GM18951 (cell line): ENCODE results near the gene WDR27.
"Not testable (repeated sequence)": the region's sequence is repeated elsewhere in the genome, so short reads cannot be mapped to it uniquely, and the experiment has no call there.

Source experiments
- POLR2A ChIP-seq: IDR thresholded peaks from 4 replicates; pipeline ENCODE4 v1.6.1; 2011; ENCODE audit warnings: mild to moderate bottlenecking; ENCODE audit not compliant: insufficient read length, insufficient read depth; ENCODE audit errors: extremely low read depth
- in situ Hi-C: fragments of 300-500 bp; cut with MboI; formaldehyde crosslinking; loops from one replicate; pipeline ENCODE4 v1.12.0; 2022; ENCODE audit warnings: low sequenced_read_pairs, mixed read lengths, inconsistent platforms; ENCODE audit not compliant: unreplicated experiment

Gene WDR27

GRCh38 chr6:169489563-169490245 is 212.1 kb downstream of the WDR27 start:
- in situ Hi-C loops = no loop called here
- no peak for TF ChIP-seq POLR2A

DNA sequence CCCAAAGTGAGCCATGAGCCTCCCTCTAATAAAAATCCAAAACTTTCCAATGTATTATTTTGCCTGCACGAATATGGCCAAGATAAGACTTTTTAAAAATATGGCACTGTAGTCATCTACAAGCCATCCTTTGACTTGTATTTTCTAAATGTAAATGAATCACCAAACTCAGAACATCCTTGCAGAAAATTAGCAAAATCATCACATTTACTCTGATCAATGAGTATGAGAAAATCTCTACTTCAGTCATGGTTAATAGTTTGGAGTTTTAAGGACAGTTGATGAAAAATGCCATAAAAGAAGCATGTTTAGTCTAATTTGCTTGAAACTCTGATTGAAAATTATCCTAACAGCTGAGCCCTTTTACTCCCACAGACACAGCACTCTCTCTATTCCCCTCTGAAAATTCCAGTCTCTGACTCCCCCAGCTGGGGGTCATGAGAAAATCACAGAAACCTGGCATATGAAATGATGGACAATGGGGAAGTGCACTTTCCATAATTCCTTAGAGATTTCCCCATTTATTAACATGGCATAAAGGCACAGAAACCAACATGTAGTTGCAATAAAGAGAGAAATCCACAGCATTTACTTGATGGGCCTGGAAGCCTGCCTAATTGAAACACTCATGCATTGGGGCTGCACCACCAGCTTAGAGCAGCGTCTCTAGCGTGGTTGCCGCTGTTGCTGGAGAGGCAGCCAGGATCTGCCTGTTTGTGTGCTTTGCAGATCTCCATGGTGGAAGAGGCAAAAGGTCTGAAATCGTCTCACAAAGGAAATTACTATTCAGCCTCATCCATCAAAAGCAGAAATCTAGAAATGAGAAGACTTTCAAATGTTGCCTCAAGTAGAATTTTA is 214.0 kb downstream of the WDR27 start:
- in situ Hi-C loops = no loop called here
- no peak for TF ChIP-seq POLR2A

DNA sequence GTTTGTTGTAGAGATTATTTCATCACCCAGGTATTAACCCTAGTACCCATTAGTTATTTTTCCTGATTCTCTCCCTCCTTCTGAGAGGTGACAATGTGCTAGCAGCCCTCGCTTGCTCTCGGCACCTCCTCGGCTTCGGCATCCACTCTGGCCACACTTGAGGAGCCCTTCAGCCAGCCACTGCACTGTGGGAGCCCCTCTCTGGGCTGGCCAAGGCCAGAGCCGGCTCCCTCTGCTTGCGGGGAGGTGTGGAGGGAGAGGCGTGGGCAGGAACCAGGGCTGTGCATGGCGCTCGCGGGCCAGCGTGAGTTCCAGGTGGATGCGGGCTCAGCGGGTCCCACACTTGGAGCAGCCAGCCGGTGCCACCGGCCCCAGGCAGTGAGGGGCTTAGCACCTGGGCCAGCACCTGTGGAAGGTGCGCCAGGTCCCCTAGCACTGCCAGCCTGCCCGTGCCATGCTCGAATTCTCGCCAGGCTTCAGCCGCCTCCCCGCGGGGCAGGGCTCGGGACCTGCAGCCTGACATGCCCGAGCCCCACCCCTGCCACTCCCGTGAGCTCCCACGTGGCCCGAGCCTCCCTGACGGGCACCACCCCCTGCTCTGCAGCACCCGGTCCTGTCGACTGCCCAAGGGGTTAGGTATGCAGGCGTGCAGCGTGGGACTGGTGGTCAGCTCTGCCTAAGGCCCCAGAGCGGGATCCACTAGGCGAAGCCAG is 221.9 kb downstream of the WDR27 start:
- TF ChIP-seq POLR2A = no peak
- in situ Hi-C loops = no loop called here

DNA sequence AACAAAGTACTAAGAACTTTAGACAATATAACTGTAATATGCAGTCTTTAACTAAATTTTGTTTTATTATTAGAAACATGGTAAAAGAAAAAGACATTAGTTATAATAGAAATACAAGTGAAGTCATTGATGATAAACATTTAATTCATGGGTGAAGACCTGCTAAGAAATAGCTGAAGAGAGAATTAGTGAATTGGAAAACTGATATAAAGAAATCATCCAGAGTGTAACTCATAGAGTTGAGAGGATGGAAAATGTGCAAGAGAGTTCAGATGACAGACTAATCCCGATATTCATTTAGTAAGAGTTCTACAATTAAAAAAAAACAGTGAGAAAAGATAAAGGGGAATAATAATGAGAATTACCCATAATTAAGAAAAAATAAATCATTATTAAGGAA is 227.5 kb downstream of the WDR27 start:
- TF ChIP-seq POLR2A = no peak
- in situ Hi-C loops = no loop called here

DNA sequence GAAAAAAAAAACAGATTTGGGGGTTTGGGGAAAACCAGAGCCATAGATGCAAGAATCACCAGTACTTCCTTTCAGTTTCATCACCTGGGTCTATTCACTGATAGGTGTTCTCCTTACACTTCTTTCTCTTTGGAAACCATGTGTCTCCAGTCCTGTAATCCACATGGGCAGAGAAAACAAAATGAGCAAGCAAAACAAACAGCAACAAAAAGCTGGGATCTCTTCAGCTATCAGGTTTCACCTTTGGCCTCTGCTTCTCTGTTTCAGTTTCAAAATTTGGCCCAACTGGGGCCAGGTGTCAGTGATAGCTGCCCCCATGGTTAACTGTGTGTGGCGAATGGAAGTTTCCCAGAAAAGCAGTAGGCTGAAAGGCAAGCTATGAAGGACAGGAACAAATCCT is 228.2 kb downstream of the WDR27 start:
- no peak for TF ChIP-seq POLR2A
- in situ Hi-C loops = no loop called here

DNA sequence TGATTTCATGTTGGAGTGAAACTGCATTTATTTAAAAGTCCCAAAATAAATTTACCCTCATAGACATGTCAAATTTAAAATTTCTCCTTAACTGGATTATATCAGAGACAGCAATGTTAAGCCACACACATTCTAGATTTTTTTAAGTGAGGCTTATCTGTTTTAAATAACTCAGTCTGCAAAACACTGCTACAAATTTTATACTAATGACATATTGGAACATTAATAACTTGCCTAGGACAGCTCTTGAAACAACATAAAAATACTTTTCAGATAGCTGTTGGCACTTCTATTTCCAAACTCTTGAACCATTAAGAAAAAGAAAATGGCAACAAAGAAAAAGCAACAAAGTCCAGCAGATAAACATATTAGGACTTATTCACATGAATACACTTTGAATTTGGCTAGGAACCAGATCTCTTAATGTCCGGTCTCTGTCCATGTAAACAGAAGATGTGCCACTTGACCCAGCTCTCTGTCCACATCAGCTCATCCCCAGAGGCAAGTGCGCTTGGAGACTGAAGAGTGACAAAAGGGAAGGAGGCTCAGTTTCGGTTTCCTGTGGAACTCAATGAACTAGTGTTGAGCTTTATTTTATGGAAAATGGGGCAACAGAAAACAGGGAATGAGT is 228.9 kb downstream of the WDR27 start:
- in situ Hi-C loops = no loop called here
- no peak for TF ChIP-seq POLR2A

- in situ Hi-C loops = no loop called here
- TF ChIP-seq POLR2A = no peak
Measured at GRCh38 chr6:169470790-169471189, 231.0 kb downstream of the WDR27 start.

GRCh38 chr6:169469028-169469427 is 232.8 kb downstream of the WDR27 start:
- TF ChIP-seq POLR2A = no peak
- in situ Hi-C loops = no loop called here

GRCh38 chr6:169467755-169468154 is 234.1 kb downstream of the WDR27 start:
- in situ Hi-C loops = not testable (repeated sequence)

DNA sequence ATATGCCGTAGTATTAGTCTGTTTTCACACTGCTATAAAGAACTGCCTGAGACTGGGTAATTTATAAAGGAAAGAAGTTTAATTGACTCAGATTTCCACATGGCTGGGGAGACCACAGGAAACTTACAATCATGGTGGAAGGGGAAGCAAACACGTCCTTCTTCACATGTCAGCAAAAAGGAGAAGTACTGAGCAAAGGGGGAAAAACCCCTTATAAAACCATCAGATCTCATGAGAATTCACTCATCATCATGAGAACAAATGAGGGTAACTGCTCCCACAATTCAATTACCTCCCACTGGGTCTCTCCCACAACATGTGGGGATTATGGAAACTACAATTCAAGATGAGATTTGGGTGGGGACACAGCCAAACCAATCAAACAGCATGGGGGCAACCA is 235.6 kb downstream of the WDR27 start:
- in situ Hi-C loops = not testable (repeated sequence)

DNA sequence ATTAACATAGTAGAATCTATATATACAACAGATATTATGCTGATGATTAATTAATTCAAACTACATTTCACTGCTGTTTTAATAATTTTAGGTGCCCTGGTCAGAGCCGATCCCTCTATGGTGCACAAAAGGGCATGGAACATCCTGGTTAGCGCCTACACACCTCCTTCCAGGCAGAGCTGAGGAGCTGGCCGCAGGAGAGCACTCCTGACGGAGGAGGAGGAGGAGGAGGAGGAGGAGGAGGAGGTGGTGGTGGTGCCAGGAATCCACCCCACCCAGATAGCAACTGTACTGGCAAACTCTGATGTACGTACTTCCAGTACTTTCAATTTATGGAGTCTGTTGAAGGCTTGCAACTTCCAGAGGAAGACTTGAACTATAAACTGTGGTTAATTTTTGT is 244.1 kb downstream of the WDR27 start:
- no peak for TF ChIP-seq POLR2A
- in situ Hi-C loops = no loop called here

- TF ChIP-seq POLR2A = no peak
- in situ Hi-C loops = no loop called here
Measured at GRCh38 chr6:169456840-169457239, 245.0 kb downstream of the WDR27 start.

- TF ChIP-seq POLR2A = no peak
- in situ Hi-C loops = no loop called here
Measured at GRCh38 chr6:169455470-169455869, 246.4 kb downstream of the WDR27 start.
